Measurements from ENCODE around the gene MIEF1.
A peak's percentile ranks its signal among the peaks of the same experiment; 100 is the strongest.

Gene MIEF1

DNA sequence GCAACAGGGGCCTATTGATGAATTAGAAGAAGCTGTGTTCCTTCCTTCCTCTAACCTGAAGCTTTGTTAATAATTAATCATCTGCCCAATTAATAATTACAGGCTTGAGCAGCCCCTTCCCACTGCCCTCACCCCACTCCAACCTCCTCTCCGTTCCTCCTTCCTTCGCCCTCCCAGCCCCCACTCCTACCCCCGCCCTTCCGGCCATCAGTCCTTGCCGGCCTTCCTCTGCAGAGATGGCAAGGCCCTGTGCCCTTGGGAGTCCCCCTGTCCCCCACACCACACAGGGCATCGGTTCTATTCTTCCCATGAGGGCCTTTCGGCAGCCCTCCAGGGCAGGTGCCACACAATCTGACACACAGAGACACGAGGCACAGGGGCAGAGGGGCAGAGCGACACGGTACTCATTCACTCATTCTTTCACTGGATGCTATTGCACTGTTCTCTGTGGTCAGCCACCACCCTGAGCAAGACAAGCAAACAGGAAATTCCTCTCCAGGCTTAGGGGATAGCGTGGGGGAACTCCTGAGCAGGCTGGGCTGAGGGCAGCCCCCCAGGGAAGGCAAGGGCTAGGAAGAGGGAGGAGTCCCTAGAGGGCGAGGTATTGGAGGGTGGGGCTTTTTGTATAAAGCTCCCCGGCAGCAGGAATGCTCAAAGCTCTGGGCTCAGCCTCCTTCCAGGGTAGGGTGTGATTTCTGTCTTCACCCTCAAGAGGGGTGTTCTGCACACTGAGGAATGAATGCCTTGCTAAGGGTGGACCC lies 30.5 kb upstream of the MIEF1 start:
- no peak for DNase-seq

DNA sequence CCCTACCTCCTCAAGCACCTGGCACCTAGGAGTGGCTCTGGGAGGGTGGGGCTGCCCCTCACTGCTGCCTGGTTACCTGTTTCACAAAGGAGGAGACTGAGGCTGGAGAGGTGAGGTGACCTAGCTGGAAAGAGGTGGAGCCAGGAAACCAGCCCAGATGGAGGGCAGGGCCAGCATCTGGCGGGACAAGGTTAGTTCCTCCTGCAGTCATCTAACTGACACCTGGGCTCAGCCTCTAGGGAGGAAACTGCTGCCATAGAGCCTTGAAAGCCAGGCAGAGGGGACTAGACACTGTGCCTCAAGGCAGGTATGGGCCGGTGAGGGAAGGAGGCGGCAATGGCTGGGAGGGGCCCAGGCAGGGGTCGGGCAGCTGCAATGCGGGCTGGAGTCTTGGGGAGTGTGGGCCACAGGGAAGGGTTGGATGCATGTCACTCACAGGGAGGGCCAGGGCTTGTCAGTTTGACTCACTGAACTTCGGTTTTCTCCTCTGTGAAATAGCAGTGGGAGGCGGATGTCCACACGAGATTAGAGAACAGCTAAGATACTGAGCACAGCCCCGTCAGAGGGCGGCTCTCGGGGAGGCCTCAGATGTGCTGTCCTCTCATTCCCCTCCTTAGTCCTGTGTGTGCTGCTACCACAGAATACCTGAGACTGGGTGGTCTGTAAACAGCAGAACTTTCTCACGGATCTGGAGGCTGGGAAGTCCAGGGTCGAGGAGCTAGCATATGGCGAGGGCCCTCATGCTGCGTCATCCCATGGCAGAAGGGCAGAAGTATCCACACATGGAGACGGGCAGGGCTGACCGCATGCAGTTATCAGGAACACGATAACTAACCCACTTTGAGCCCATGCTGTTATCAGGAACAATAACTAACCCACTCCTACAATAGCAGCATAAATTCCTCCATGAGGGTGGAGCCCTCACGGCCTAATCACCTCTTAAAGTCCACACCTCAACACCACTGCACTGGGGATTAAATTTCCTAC lies 29.2 kb upstream of the MIEF1 start:
- no peak for DNase-seq

DNA sequence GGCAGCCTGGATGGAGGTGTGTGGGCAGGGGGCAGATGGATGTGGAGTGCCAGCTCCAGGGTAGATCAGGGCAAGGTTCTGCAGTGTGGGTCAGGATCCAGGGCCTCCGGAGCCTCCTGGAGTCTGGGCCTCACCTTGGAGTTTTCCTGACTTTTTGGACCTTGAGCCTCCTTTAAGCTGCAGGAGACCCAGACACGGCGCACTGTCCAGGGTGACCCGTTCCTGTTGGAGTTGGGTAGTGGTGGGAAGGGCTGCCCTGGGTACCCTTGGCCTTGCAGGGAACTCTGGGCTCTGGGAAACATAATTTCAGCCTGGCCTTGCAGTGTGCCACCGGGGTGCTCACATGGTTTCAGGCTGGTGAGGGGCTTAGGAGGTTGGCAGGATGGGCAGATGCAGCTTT lies 28.2 kb upstream of the MIEF1 start:
- DNase-seq = no peak

- DNase-seq = no peak
These were observed 27.6 kb upstream of the MIEF1 start for GRCh38 chr22:39474351-39475111.

GRCh38 chr22:39475337-39475736 lies 26.8 kb upstream of the MIEF1 start:
- DNase-seq = no peak

GRCh38 chr22:39475902-39476301 lies 26.2 kb upstream of the MIEF1 start:
- DNase-seq = no peak

- no peak for DNase-seq
These were observed 25.4 kb upstream of the MIEF1 start for GRCh38 chr22:39476664-39477063.

DNA sequence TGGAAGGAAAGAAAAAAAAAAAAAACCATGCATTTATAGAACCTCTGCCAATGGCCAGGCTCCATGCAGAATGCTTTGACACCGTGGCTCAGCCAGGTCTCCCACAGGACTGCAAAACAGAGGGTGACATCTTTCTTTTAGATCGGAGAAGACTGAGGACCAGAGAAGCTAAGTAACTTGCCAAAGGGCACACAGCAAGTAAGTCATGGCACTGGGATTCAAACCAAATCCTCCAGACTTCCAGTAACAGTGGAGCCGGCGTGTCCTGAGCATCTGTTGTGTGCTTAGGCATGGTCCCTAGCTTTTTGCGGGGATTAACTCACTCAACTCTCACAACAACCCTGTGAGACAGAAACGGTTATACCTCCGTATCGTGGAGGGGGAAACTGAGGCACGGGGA lies 24.5 kb upstream of the MIEF1 start:
- no peak for DNase-seq

DNA sequence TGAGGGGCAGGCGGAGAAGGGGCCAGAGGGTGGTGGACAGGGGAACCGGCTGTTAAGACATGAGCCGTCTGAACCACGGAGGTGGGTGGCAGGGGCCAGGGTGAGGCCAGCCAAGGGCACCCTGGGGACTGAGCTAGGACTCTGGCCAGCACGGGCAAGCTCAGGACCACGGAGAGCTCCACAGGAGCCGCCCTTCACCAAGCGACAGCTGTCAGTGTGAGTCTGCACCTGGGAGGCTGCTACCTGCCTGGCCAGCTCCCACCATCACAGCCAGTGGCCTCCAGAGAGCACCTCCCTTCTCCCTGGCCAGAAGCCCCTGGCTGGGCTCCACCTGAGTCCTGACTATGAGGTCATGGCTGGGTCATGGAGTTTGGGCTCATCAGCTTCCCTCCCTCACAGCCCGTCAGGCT lies 23.6 kb upstream of the MIEF1 start:
- DNase-seq = no peak

DNA sequence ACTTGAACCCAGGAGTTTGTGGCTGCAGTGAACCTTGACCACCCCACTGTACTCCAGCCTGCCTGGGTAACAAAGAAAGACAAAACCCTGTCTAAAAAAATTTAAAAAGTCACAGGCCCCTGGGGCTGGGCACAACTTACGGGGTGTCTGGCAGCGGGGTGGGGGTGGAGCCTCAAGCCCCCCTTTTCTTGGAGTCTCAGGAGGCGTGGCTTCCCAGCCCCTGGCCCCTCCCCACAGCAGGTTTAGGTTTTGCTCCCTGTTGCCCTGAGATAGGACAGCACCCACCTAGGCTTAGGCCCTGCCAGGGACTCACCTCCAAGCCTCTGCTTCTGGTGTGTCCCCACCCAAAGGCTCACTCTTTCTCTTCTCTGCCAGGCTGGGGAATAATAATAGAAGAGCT lies 22.8 kb upstream of the MIEF1 start:
- no peak for DNase-seq

DNA sequence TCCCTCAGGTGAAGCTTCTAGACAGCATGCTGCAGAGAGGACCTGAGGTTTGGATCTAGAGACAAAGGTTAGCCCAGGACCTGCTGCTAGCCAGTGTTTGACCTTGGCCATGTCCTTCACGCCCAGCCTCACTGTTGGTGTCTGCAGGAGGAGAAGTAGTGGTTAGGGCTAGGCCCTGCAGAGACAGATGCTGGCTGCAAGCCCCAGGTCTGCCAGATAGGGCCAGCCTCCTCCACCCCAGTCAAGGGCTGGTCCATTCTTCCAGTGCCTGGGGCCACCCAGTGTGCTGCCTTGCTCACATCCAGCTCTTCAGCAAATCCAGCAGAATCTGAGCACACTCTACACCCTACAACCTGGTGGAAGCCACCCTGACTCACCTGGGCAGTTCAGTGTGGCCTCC lies 21.5 kb upstream of the MIEF1 start:
- no peak for DNase-seq

- DNase-seq = no peak
These were observed 21.0 kb upstream of the MIEF1 start for GRCh38 chr22:39481054-39481453.

- no peak for DNase-seq
These were observed 20.5 kb upstream of the MIEF1 start for GRCh38 chr22:39481595-39481994.

DNA sequence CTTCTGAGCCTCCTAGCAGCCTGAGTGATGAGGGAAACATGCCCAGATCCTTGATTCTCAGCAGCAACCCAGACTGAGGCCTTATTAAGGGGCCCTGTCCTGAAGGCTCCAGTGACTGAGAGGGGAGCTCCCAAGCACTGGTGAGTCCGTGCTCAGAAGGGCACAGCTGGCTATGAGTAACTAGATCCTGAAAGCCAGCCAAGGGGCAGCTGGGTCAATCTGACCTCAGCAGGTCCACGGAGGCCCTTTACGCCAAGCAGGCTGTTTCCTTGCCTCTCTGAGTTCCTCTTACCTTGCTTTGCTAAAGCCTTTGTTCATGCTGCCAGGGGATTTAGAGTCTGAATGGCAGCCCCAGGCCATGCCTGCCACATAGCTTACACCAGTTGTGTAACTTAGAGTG lies 19.3 kb upstream of the MIEF1 start:
- DNase-seq = no peak

DNA sequence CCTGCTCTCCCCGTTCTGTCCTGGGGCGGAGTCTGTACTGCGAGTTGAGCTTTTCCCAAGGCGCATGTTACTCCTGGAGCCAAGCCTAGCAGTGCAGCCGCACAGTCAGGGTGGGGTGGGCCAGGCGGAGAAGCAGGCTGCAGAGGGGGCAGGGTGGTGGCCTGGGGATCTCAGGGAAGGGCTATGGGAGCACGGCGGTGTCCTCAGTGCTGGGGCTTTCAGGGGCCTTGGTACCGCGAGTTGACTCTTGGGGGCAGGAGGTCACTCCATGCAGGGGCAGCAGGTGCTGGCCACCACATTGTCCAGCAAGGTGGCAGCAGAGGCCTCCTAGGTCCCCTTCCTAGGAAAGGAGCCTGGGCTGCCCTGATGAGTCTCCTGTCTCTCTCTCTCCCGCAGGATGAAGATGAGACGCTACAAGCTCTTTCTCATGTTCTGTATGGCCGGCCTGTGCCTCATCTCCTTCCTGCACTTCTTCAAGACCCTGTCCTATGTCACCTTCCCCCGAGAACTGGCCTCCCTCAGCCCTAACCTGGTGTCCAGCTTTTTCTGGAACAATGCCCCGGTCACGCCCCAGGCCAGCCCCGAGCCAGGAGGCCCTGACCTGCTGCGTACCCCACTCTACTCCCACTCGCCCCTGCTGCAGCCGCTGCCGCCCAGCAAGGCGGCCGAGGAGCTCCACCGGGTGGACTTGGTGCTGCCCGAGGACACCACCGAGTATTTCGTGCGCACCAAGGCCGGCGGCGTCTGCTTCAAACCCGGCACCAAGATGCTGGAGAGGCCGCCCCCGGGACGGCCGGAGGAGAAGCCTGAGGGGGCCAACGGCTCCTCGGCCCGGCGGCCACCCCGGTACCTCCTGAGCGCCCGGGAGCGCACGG lies 14.9 kb upstream of the MIEF1 start:
- no peak for DNase-seq

DNA sequence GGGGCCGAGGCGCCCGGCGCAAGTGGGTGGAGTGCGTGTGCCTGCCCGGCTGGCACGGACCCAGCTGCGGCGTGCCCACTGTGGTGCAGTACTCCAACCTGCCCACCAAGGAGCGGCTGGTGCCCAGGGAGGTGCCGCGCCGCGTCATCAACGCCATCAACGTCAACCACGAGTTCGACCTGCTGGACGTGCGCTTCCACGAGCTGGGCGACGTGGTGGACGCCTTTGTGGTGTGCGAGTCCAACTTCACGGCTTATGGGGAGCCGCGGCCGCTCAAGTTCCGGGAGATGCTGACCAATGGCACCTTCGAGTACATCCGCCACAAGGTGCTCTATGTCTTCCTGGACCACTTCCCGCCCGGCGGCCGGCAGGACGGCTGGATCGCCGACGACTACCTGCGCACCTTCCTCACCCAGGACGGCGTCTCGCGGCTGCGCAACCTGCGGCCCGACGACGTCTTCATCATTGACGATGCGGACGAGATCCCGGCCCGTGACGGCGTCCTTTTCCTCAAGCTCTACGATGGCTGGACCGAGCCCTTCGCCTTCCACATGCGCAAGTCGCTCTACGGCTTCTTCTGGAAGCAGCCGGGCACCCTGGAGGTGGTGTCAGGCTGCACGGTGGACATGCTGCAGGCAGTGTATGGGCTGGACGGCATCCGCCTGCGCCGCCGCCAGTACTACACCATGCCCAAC lies 14.1 kb upstream of the MIEF1 start:
- no peak for DNase-seq

DNA sequence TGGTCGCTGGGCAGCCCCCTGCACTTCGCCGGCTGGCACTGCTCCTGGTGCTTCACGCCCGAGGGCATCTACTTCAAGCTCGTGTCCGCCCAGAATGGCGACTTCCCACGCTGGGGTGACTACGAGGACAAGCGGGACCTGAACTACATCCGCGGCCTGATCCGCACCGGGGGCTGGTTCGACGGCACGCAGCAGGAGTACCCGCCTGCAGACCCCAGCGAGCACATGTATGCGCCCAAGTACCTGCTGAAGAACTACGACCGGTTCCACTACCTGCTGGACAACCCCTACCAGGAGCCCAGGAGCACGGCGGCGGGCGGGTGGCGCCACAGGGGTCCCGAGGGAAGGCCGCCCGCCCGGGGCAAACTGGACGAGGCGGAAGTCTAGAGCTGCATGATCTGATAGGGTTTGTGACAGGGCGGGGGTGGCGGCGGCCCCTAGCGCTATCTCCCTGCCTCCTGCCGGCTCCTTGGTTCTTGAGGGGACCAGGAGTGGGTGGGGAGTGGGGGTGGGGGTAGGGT lies 13.5 kb upstream of the MIEF1 start:
- DNase-seq = no peak

DNA sequence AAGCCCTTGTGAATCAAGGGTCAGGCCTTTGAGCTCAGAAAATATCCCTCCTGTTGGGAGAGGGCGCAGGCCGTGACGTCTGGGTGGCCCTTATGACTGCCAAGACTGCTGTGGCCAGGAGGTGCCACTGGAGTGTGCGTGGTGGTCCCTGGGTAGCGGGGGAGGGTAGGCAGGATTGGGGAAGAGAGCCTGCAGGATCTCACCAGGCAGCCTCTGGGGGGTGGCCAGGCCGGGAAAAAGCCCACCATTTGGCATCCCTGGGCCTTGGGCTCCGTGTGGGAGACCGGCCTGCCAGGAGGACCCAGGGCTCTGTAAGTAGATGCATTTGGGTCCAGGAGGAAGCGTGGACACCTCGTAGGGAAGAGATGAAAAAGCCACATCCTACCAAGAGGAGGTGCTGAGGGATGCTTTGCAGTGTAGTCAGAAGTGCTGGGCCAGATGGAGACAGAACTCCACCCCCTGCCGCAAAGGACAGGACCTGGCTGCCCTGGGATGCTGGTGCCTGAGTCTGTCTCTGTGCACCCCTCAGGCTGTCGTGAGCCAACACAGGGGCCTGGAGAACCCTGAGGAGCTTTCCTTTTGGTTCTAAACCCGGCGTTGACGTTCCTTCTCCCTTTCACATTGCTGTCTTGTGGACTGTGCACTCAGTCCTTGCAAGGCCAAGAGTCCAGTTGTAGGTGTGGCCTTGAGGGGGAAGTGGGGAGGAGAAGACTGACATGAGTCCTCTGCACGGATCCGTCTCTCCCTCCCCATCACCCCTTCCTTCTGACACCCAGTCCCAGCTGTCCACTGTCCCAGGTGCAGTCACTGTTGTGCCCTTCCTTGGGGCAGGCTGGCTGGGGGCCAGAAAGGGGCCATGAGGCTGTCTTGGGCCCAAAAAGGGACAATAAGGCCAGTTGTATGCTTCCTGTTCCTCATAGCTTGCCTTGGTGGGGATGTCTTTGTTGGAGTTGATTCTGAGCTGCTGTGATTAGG lies 12.7 kb upstream of the MIEF1 start:
- no peak for DNase-seq

- DNase-seq = peak; percentile 67 to 79
These were observed 11.8 kb upstream of the MIEF1 start for GRCh38 chr22:39490135-39490798.
